Spleen (tissue), 11 donors: Measurements from ENCODE around the gene GPR158. TPM values are rescaled to one million over a fixed set of nuclear protein-coding genes. Genes with fewer than 3 reads are reported as not detected.

Source experiments
- DNase-seq: peaks from one replicate; pipeline ENCODE4 v3.0.0-alpha.2; 2020
- H3K27ac ChIP-seq, 8 donors: fragments of 200-600 bp; sonication (generic) in 7 of 8; 1 replicate in 4 of 8; 2 replicates in 4 of 8; pipeline versions ENCODE4 v1.5.0 to v1.8.0; 2016 to 2021; ENCODE audit warnings: inconsistent platforms in 4 of 8, mild to moderate bottlenecking in 4 of 8, moderate library complexity in 1 of 8
- H3K27me3 ChIP-seq, 7 donors: fragments of 200-600 bp; sonication (generic) in 6 of 7; replicated peaks in 1 of 7; 1 replicate in 4 of 7; 2 replicates in 3 of 7; pipeline versions ENCODE4 v1.5.0 to v1.8.0; 2016 to 2021; ENCODE audit warnings: inconsistent platforms in 3 of 7, mild to moderate bottlenecking in 1 of 7
- H3K36me3 ChIP-seq, 6 donors: fragments of 200-600 bp; sonication (generic) in 5 of 6; 1 replicate in 4 of 6; 2 replicates in 2 of 6; pipeline versions ENCODE4 v1.5.0 to v1.8.0; 2016 to 2021; ENCODE audit warnings: inconsistent platforms in 2 of 6
- H3K4me1 ChIP-seq, 6 donors: fragments of 200-600 bp; sonication (generic) in 5 of 6; 1 replicate in 3 of 6; 2 replicates in 3 of 6; pipeline versions ENCODE4 v1.5.0 to v1.8.0; 2016 to 2021; ENCODE audit warnings: inconsistent platforms in 3 of 6
- H3K4me3 ChIP-seq, 8 donors: fragments of 200-600 bp; sonication (generic) in 7 of 8; 1 replicate in 4 of 8; 2 replicates in 4 of 8; pipeline versions ENCODE4 v1.5.0 to v1.8.0; 2016 to 2021; ENCODE audit warnings: inconsistent platforms in 4 of 8, mild to moderate bottlenecking in 4 of 8, moderate library complexity in 2 of 8
- H3K9me3 ChIP-seq, 8 donors: fragments of 200-600 bp; sonication (generic) in 7 of 8; 1 replicate in 4 of 8; 2 replicates in 4 of 8; pipeline versions ENCODE4 v1.5.0 to v1.8.0; 2016 to 2021; ENCODE audit warnings: inconsistent platforms in 4 of 8
- CTCF ChIP-seq, 11 experiments: fragments of 200-600 bp in 7 of 11; fragments of 450-650 bp in 4 of 11; sonication (generic) in 4 of 11; IDR thresholded peaks in 8 of 11; conservative IDR thresholded peaks in 3 of 11; 1 replicate in 7 of 11; 2 replicates in 4 of 11; pipeline versions ENCODE4 v1.4.0 to v1.8.0; 2016 to 2021; ENCODE audit warnings: antibody characterized with exemption in 11 of 11, inconsistent platforms in 4 of 11, mild to moderate bottlenecking in 1 of 11
- POLR2A ChIP-seq, 3 donors: fragments of 450-650 bp; IDR thresholded peaks; one replicate each; pipeline ENCODE4 v1.5.1; 2017; ENCODE audit warnings: antibody characterized with exemption in 3 of 3, mild to moderate bottlenecking in 1 of 3
- POLR2AphosphoS5 ChIP-seq, 3 donors: sonication (generic); formaldehyde crosslinking; IDR thresholded peaks; one replicate each; pipeline ENCODE4 v1.5.1; 2017; ENCODE audit warnings: antibody characterized with exemption in 3 of 3
- WGBS, 5 donors: extraction: QIAGEN DNeasy Blood & Tissue Kit in 3 of 5; methylation state at CpG; one replicate each; pipeline versions ENCODE4 v1.1.5 to v1.1.7; 2013 to 2018; 5-methylcytosine and 5-hydroxymethylcytosine counted together
- intact Hi-C: fragments of 100-400 bp; cut with DNase I; formaldehyde crosslinking; loops from one replicate; pipeline ENCODE4 v1.15.0; 2023; ENCODE audit warnings: low total_unique reads
- polyA plus RNA-seq, 3 donors: library from polyadenylated mRNA; stranded (reverse); fragments of 200-250 nt; gene quantifications; one replicate each; pipeline ENCODE4 v1.2.1, GENCODE V29; 2013
- total RNA-seq, 7 donors: library from RNA; depleted of rRNA in 3 of 7; stranded (reverse); fragments of >200 nt in 3 of 7; fragmentation: NEBNext Ultra II Directional in 4 of 7; extraction: Animal tissue kit (Norgen Biotek cat#: 25700) in 4 of 7; gene quantifications; one replicate each; pipeline versions ENCODE4 v1.1.0 to v1.2.1, GENCODE V29; 2016 to 2021
- donor health status: healthy with polysubstance abuse.
- donor health status: DM: no; HTN: no; CAD: no; lungs with moderate emphysema.
- donor health status: DM: no; HTN: no; CAD: no.
- donor health status: Bipolar disorder and iron deficiency.
- donor health status: healthy.
- donor health status: DM: no; HTN: no; CAD: no.
- donor health status: DM: yes; HTN: yes; CAD: no.

The GPR158 gene
- total and polyA plus RNA-seq, 10 donors, result 0.03 to 0.79 (median 0.16) TPM

- WGBS, 5 donors, result 74 to 83% (median 76%) methylated on average over 4 of the region's 4 CpGs
- DNase-seq, result no peak
Measured at GRCh38 chr10:25451401-25451800, 276.6 kb downstream of the GPR158 start.

GRCh38 chr10:25453619-25454018, 278.8 kb downstream of the GPR158 start:
- Histone ChIP-seq H3K4me3 (no peak overlapping the region), H3K9me3 (peaks cover 0 to 30% (median 15%) of the 10 kb centered on the region in 8 donors), H3K27me3 (no peaks in the 10 kb centered on the region), H3K36me3 (no peaks in the 10 kb centered on the region), H3K27ac (no peak overlapping the region), H3K4me1 (no peaks in the 10 kb centered on the region)
- DNase-seq, result no peak
- intact Hi-C loops, result no loop called here
- 40 to 98% (median 95%) methylated on average over 1 of the region's 1 CpG for WGBS, 5 donors
- no peak for TF ChIP-seq POLR2A (IDR thresholded peaks at IDR 0.05)

More at GRCh38 chr10:25451401-25451800, 276.6 kb downstream of the GPR158 start:
- H3K4me3 ChIP-seq, result no peak overlapping the region
- no peaks in the 10 kb centered on the region for H3K27me3 ChIP-seq
- peaks cover 0 to 30% (median 15%) of the 10 kb centered on the region in 8 donors for H3K9me3 ChIP-seq
- H3K4me1 ChIP-seq, result no peaks in the 10 kb centered on the region
- no peaks in the 10 kb centered on the region for H3K36me3 ChIP-seq
- intact Hi-C loops, result no loop called here
- TF ChIP-seq POLR2AphosphoS5 (IDR thresholded peaks at IDR 0.05), result no peak
- TF ChIP-seq CTCF (IDR thresholded peaks at IDR 0.05 in 8 of 11, conservative IDR thresholded peaks at IDR 0.05 in 3 of 11), result no peak
- TF ChIP-seq POLR2A (IDR thresholded peaks at IDR 0.05), result no peak
- no peak overlapping the region for H3K27ac ChIP-seq

GRCh38 chr10:25455980-25456567, 281.3 kb downstream of the GPR158 start:
- Histone ChIP-seq H3K4me3 (no peak overlapping the region), H3K4me1 (no peaks in the 10 kb centered on the region), H3K27me3 (no peaks in the 10 kb centered on the region), H3K36me3 (no peaks in the 10 kb centered on the region), H3K9me3 (peaks cover 0 to 30% (median 15%) of the 10 kb centered on the region in 8 donors), H3K27ac (no peak overlapping the region)
- whole genome bisulfite sequencing, 5 donors, result 17 to 29% (median 22%) methylated on average over 4 of the region's 4 CpGs
- no peak for DNase-seq
- TF ChIP-seq POLR2A (IDR thresholded peaks at IDR 0.05), result no peak
- no peak for TF ChIP-seq POLR2AphosphoS5 (IDR thresholded peaks at IDR 0.05)
- TF ChIP-seq CTCF (IDR thresholded peaks at IDR 0.05 in 8 of 11, conservative IDR thresholded peaks at IDR 0.05 in 3 of 11), result no peak
- intact Hi-C loops, result no loop called here

GRCh38 chr10:25457552-25457951, 282.8 kb downstream of the GPR158 start:
- H3K27me3 ChIP-seq, result no peaks in the 10 kb centered on the region
- no peak for TF ChIP-seq POLR2AphosphoS5 (IDR thresholded peaks at IDR 0.05)
- no peak for TF ChIP-seq CTCF (IDR thresholded peaks at IDR 0.05 in 8 of 11, conservative IDR thresholded peaks at IDR 0.05 in 3 of 11)
- no peak for TF ChIP-seq POLR2A (IDR thresholded peaks at IDR 0.05)
- DNase-seq, result no peak
- H3K4me1 ChIP-seq, result no peaks in the 10 kb centered on the region
- intact Hi-C loops, result no loop called here
- no peak overlapping the region for H3K4me3 ChIP-seq
- no peaks in the 10 kb centered on the region for H3K36me3 ChIP-seq
- 74 to 80% (median 78%) methylated on average over 2 of the region's 2 CpGs for WGBS, 5 donors
- peaks cover 0 to 24% (median 14%) of the 10 kb centered on the region in 8 donors for H3K9me3 ChIP-seq
- H3K27ac ChIP-seq, result no peak overlapping the region
